ENCODE results near the gene ATP11B. TPM values are rescaled to one million over a fixed set of nuclear protein-coding genes. Genes with fewer than 3 reads are reported as not detected.

Gene ATP11B
- total RNA-seq, 1 donor from 2014 or later = 38.6 TPM

GRCh38 chr3:182962166-182962565, 168.9 kb downstream of the ATP11B start:
- TF ChIP-seq CTCF (IDR thresholded peaks at IDR 0.05; ENCODE audit: insufficient read depth, low read length, poor library complexity, severe bottlenecking) = no peak
- H3K27me3 ChIP-seq (ENCODE audit: control insufficient read depth, insufficient read depth, low read length) = no peaks in the 10 kb centered on the region
- H3K36me3 ChIP-seq (ENCODE audit: control insufficient read depth, insufficient read depth, low read length) = no peaks in the 10 kb centered on the region
- H3K4me3 ChIP-seq (ENCODE audit: low read depth, low read length) = no peak overlapping the region
- no peak for DNase-seq (ENCODE audit: low read depth)

GRCh38 chr3:182964179-182964578, 170.9 kb downstream of the ATP11B start:
- Histone ChIP-seq H3K36me3 (ENCODE audit: control insufficient read depth, insufficient read depth, low read length) (no peaks in the 10 kb centered on the region), H3K27me3 (ENCODE audit: control insufficient read depth, insufficient read depth, low read length) (no peaks in the 10 kb centered on the region), H3K4me3 (ENCODE audit: low read depth, low read length) (no peak overlapping the region)
- DNase-seq (ENCODE audit: low read depth) = no peak
- TF ChIP-seq CTCF (IDR thresholded peaks at IDR 0.05; ENCODE audit: insufficient read depth, low read length, poor library complexity, severe bottlenecking) = no peak

- DNase-seq (ENCODE audit: low read depth) = no peak
- TF ChIP-seq CTCF (IDR thresholded peaks at IDR 0.05; ENCODE audit: insufficient read depth, low read length, poor library complexity, severe bottlenecking) = no peak
- Histone ChIP-seq H3K27me3 (ENCODE audit: control insufficient read depth, insufficient read depth, low read length) (no peaks in the 10 kb centered on the region), H3K4me3 (ENCODE audit: low read depth, low read length) (no peak overlapping the region), H3K36me3 (ENCODE audit: control insufficient read depth, insufficient read depth, low read length) (no peaks in the 10 kb centered on the region)
These were observed 172.6 kb downstream of the ATP11B start for GRCh38 chr3:182965861-182966366.

GRCh38 chr3:182967218-182968204, 174.2 kb downstream of the ATP11B start:
- DNase-seq (ENCODE audit: low read depth) = no peak
- no peak for TF ChIP-seq CTCF (IDR thresholded peaks at IDR 0.05; ENCODE audit: insufficient read depth, low read length, poor library complexity, severe bottlenecking)

GRCh38 chr3:182969277-182969676, 176.0 kb downstream of the ATP11B start:
- no peak for TF ChIP-seq CTCF (IDR thresholded peaks at IDR 0.05; ENCODE audit: insufficient read depth, low read length, poor library complexity, severe bottlenecking)
- Histone ChIP-seq H3K4me3 (ENCODE audit: low read depth, low read length) (no peak overlapping the region), H3K27me3 (ENCODE audit: control insufficient read depth, insufficient read depth, low read length) (no peaks in the 10 kb centered on the region), H3K36me3 (ENCODE audit: control insufficient read depth, insufficient read depth, low read length) (no peaks in the 10 kb centered on the region)
- DNase-seq (ENCODE audit: low read depth) = peak; percentile 26

More at GRCh38 chr3:182967218-182968204, 174.2 kb downstream of the ATP11B start:
- Histone ChIP-seq H3K27me3 (ENCODE audit: control insufficient read depth, insufficient read depth, low read length) (no peaks in the 10 kb centered on the region), H3K36me3 (ENCODE audit: control insufficient read depth, insufficient read depth, low read length) (no peaks in the 10 kb centered on the region), H3K4me3 (ENCODE audit: low read depth, low read length) (no peak overlapping the region)
